GM12878 (cell line): ENCODE data around the gene IRF2BP1. TPM values are rescaled to one million over a fixed set of nuclear protein-coding genes. Genes with fewer than 3 reads are reported as not detected.

Source experiments
- BCL11A ChIP-seq: IDR thresholded peaks from 2 replicates; pipeline ENCODE4 v1.6.1; 2011; ENCODE audit warnings: low read depth, low read length
- BHLHE40 ChIP-seq, 2 experiments: fragments of 450-650 bp in 1 of 2; IDR thresholded peaks; 2 replicates each; pipeline ENCODE4 v1.6.1; 2011 to 2017; ENCODE audit warnings: low read depth in 2 of 2, borderline replicate concordance in 1 of 2, improper control_type of control experiment in 1 of 2, low read length in 1 of 2, mild to moderate bottlenecking in 1 of 2
- FOXK2 ChIP-seq: fragments of 450-650 bp; IDR thresholded peaks from 2 replicates; pipeline ENCODE4 v1.6.1; 2017; ENCODE audit warnings: mild to moderate bottlenecking, moderate library complexity
- HCFC1 ChIP-seq: fragments of 150-350 bp; IDR thresholded peaks from 2 replicates; pipeline ENCODE4 v1.6.1; 2014; ENCODE audit warnings: low read length
- IRF3 ChIP-seq: fragments of 450-650 bp; IDR thresholded peaks from 2 replicates; pipeline ENCODE4 v1.6.1; 2014; ENCODE audit warnings: mild to moderate bottlenecking
- MLLT1 ChIP-seq: fragments of 450-650 bp; IDR thresholded peaks from 2 replicates; pipeline ENCODE4 v1.6.1; 2016; ENCODE audit warnings: mild to moderate bottlenecking
- MYC ChIP-seq: IDR thresholded peaks from 2 replicates; pipeline ENCODE4 v1.6.1; 2011; ENCODE audit warnings: mild to moderate bottlenecking, low read length, moderate library complexity, inconsistent platforms; ENCODE audit not compliant: insufficient read depth, insufficient replicate concordance, insufficient read length, severe bottlenecking
- NBN ChIP-seq: fragments of 450-650 bp; IDR thresholded peaks from 2 replicates; pipeline ENCODE4 v1.6.1; 2016
- NFYA ChIP-seq: IDR thresholded peaks from 2 replicates; pipeline ENCODE4 v1.6.1; 2011; ENCODE audit warnings: low read depth, mild to moderate bottlenecking, low read length, improper control_type of control experiment, borderline replicate concordance
- NKRF ChIP-seq: fragments of 450-650 bp; conservative IDR thresholded peaks from 2 replicates; pipeline ENCODE4 v1.6.1; 2017; ENCODE audit warnings: mild to moderate bottlenecking, moderate library complexity
- NR2F1 ChIP-seq: fragments of 450-650 bp; conservative IDR thresholded peaks from 2 replicates; pipeline ENCODE4 v1.6.1; 2017; ENCODE audit warnings: mild to moderate bottlenecking
- POLR2A ChIP-seq: IDR thresholded peaks from 2 replicates; pipeline ENCODE4 v1.6.1; 2011; ENCODE audit warnings: low read depth, mild to moderate bottlenecking, low read length
- RUNX3 ChIP-seq: IDR thresholded peaks from 2 replicates; pipeline ENCODE4 v1.6.1; 2012; ENCODE audit warnings: low read length, inconsistent platforms
- TCF12 ChIP-seq: IDR thresholded peaks from 2 replicates; pipeline ENCODE4 v1.6.1; 2011; ENCODE audit warnings: low read depth, mild to moderate bottlenecking, low read length
- ZNF207 ChIP-seq: fragments of 450-650 bp; IDR thresholded peaks from 2 replicates; pipeline ENCODE4 v1.6.1; 2014; ENCODE audit warnings: antibody characterized with exemption, mild to moderate bottlenecking, borderline replicate concordance
- ZNF274 ChIP-seq: IDR thresholded peaks from one replicate; pipeline ENCODE4 v1.8.0; 2011; ENCODE audit not compliant: insufficient read length, insufficient read depth
- polyA plus RNA-seq, 11 experiments: library from polyadenylated mRNA; depleted of rRNA in 4 of 11; unstranded in 6 of 11; stranded (reverse) in 5 of 11; fragments of >200 nt; fragmentation: Nextera tagmentation in 4 of 11; fragmentation: Illumina TruSeq in 1 of 11; extraction: Ambion mirVana in 4 of 11; extraction: Trizol in 1 of 11; gene quantifications; 1 replicate in 1 of 11; 2 replicates in 10 of 11; pipeline versions ENCODE4 v1.2.1 to v1.2.3, GENCODE V29; 2011 to 2016; ENCODE audit warnings: inconsistent platforms in 2 of 11, missing spikeins in 2 of 11, low read depth in 1 of 11
- total RNA-seq, 4 experiments: library from RNA; depleted of rRNA in 3 of 4; stranded (reverse); fragments of >200 nt in 3 of 4; fragmentation: Illumina TruSeq in 1 of 4; extraction: Trizol in 1 of 4; gene quantifications; 2 replicates each; pipeline versions ENCODE4 v1.2.1 to v1.2.3, GENCODE V29; 2013 to 2021
- TF ChIP-seq, protein P1 (sequence below): IDR thresholded peaks from 2 replicates; pipeline ENCODE4 v1.6.1; 2011; ENCODE audit warnings: mild to moderate bottlenecking, low read depth, low read length, moderate library complexity; ENCODE audit not compliant: insufficient replicate concordance
- TF ChIP-seq, protein P2 (sequence below): fragments of 450-650 bp; formaldehyde crosslinking; IDR thresholded peaks from 2 replicates; pipeline ENCODE4 v1.5.0; 2022; ENCODE audit warnings: mild to moderate bottlenecking, missing genetic modification characterization
- TF ChIP-seq, protein P3 (sequence below): fragments of 450-650 bp; IDR thresholded peaks from 2 replicates; pipeline ENCODE4 v1.6.1; 2016; ENCODE audit warnings: mild to moderate bottlenecking

Gene IRF2BP1
- total and polyA plus RNA-seq, 10 of the 15 experiments (the other 5 are each of a cell fraction or from before 2014, with no cell fraction given), result 0.31 to 24.4 (median 4.4) TPM

GRCh38 chr19:45882652-45883585, 3.0 kb downstream of the IRF2BP1 start (continued):
- TF ChIP-seq, protein P1, sequence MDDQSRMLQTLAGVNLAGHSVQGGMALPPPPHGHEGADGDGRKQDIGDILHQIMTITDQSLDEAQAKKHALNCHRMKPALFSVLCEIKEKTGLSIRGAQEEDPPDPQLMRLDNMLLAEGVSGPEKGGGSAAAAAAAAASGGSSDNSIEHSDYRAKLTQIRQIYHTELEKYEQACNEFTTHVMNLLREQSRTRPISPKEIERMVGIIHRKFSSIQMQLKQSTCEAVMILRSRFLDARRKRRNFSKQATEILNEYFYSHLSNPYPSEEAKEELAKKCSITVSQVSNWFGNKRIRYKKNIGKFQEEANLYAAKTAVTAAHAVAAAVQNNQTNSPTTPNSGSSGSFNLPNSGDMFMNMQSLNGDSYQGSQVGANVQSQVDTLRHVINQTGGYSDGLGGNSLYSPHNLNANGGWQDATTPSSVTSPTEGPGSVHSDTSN, result peak; percentile 50
- TF ChIP-seq NKRF (peak; percentile 79; the same call in 1 of the 2 replicates), RUNX3 (peak; percentile 70), NR2F1 (peak; percentile 39), POLR2A (peak; percentile 85), NBN (peak; percentile 89), BCL11A (peak; percentile 30; the same call in 1 of the 2 replicates), FOXK2 (no peak), HCFC1 (peak; percentile 36; the same call in 1 of the 2 replicates), TCF12 (peak; percentile 93), MLLT1 (peak; percentile 94), BHLHE40 (IDR thresholded peaks at IDR 0.05; ENCODE audit: borderline replicate concordance in 1 of 2, low read depth in 2 of 2, low read length in 1 of 2) (peak; percentile 99), ZNF207 (peak; percentile 87; the same call in 1 of the 2 replicates), ZNF274 (no peak), IRF3 (no peak), MYC (no peak), NFYA (no peak)
- TF ChIP-seq, protein P2, sequence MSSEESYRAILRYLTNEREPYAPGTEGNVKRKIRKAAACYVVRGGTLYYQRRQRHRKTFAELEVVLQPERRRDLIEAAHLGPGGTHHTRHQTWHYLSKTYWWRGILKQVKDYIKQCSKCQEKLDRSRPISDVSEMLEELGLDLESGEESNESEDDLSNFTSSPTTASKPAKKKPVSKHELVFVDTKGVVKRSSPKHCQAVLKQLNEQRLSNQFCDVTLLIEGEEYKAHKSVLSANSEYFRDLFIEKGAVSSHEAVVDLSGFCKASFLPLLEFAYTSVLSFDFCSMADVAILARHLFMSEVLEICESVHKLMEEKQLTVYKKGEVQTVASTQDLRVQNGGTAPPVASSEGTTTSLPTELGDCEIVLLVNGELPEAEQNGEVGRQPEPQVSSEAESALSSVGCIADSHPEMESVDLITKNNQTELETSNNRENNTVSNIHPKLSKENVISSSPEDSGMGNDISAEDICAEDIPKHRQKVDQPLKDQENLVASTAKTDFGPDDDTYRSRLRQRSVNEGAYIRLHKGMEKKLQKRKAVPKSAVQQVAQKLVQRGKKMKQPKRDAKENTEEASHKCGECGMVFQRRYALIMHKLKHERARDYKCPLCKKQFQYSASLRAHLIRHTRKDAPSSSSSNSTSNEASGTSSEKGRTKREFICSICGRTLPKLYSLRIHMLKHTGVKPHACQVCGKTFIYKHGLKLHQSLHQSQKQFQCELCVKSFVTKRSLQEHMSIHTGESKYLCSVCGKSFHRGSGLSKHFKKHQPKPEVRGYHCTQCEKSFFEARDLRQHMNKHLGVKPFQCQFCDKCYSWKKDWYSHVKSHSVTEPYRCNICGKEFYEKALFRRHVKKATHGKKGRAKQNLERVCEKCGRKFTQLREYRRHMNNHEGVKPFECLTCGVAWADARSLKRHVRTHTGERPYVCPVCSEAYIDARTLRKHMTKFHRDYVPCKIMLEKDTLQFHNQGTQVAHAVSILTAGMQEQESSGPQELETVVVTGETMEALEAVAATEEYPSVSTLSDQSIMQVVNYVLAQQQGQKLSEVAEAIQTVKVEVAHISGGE (CRISPR knock-in tag), result no peak
- TF ChIP-seq, protein P3, sequence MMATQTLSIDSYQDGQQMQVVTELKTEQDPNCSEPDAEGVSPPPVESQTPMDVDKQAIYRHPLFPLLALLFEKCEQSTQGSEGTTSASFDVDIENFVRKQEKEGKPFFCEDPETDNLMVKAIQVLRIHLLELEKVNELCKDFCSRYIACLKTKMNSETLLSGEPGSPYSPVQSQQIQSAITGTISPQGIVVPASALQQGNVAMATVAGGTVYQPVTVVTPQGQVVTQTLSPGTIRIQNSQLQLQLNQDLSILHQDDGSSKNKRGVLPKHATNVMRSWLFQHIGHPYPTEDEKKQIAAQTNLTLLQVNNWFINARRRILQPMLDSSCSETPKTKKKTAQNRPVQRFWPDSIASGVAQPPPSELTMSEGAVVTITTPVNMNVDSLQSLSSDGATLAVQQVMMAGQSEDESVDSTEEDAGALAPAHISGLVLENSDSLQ, result peak; percentile 60; the same call in 1 of the 2 replicates
